H1 (cell line): Measurements from ENCODE around the gene FBN1. TPM values are rescaled to one million over a fixed set of nuclear protein-coding genes. Genes with fewer than 3 reads are reported as not detected.

Experiments
- CTCF ChIA-PET: fragments of 300-600 bp; sonication (Branson Sonifier 250); formaldehyde crosslinking; loops from one replicate; lab custom pipeline; 2021; ENCODE audit not compliant: partially characterized antibody; lab: Charles Lee
- POLR2A ChIA-PET: fragments of 300-600 bp; sonication (Branson Sonifier 250); formaldehyde crosslinking; loops from one replicate; lab custom pipeline; 2021; ENCODE audit warnings: inconsistent platforms; ENCODE audit not compliant: partially characterized antibody; lab: Charles Lee
- DNase-seq, 2 experiments: peaks; one replicate each; pipeline versions ENCODE4 v3.0.0 to v3.0.0-alpha.2; 2010 to 2022; ENCODE audit warnings: low spot score in 2 of 2, low read depth in 1 of 2, mixed read lengths in 1 of 2
- FAIRE-seq: peaks from 2 replicates; lab custom pipeline; 2011; peaks lifted over from hg19 to GRCh38; lab: Jason Lieb, UNC
- H2AFZ ChIP-seq: 2 replicates; pipeline ENCODE4 v1.8.1; 2012; ENCODE audit warnings: low read length, inconsistent platforms
- H2AK5ac ChIP-seq: 2 replicates; pipeline ENCODE4 v1.6.1; 2013; ENCODE audit warnings: low read depth, low read length
- H2BK120ac ChIP-seq: replicated peaks from 2 replicates; pipeline ENCODE3; 2013; ENCODE audit warnings: low read depth, low read length, inconsistent platforms
- H2BK12ac ChIP-seq: 2 replicates; pipeline ENCODE4 v1.6.1; 2013; ENCODE audit warnings: low read depth, low read length
- H2BK15ac ChIP-seq: 2 replicates; pipeline ENCODE4 v1.6.1; 2013; ENCODE audit warnings: low read length
- H2BK20ac ChIP-seq: 2 replicates; pipeline ENCODE4 v1.6.1; 2013; ENCODE audit warnings: low read length
- H2BK5ac ChIP-seq: 2 replicates; pipeline ENCODE4 v1.6.1; 2013; ENCODE audit warnings: low read depth, low read length
- H3K14ac ChIP-seq: 2 replicates; pipeline ENCODE4 v1.6.1; 2013; ENCODE audit warnings: inconsistent platforms; ENCODE audit not compliant: insufficient read length
- H3K18ac ChIP-seq: 2 replicates; pipeline ENCODE4 v1.6.1; 2013; ENCODE audit warnings: low read length; ENCODE audit errors: extremely low read depth
- H3K23ac ChIP-seq: 2 replicates; pipeline ENCODE4 v1.6.1; 2013; ENCODE audit warnings: inconsistent platforms; ENCODE audit not compliant: insufficient read length
- H3K23me2 ChIP-seq: 2 replicates; pipeline ENCODE4 v1.6.1; 2013; ENCODE audit warnings: low read depth, low read length
- H3K27ac ChIP-seq: 2 replicates; pipeline ENCODE4 v1.6.1; 2011; ENCODE audit warnings: low read depth, low read length, inconsistent platforms
- H3K27me3 ChIP-seq, 4 experiments: replicated peaks in 1 of 4; 1 replicate in 1 of 4; 2 replicates in 3 of 4; pipeline versions ENCODE4 v1.6.1 to v1.8.1; 2011 to 2013; ENCODE audit warnings: low read length in 3 of 4, mild to moderate bottlenecking in 3 of 4, inconsistent platforms in 2 of 4, mixed read lengths in 2 of 4, moderate library complexity in 1 of 4; ENCODE audit not compliant: control insufficient read depth in 3 of 4, insufficient read depth in 3 of 4; ENCODE audit errors: extremely low read depth in 1 of 4
- H3K36me3 ChIP-seq, 4 experiments: 2 replicates each; pipeline versions ENCODE4 v1.6.1 to v1.8.1; 2011 to 2013; ENCODE audit warnings: mild to moderate bottlenecking in 4 of 4, low read length in 3 of 4, moderate library complexity in 2 of 4, control low read depth in 1 of 4, inconsistent platforms in 1 of 4; ENCODE audit not compliant: insufficient read depth in 4 of 4, control insufficient read depth in 2 of 4
- H3K4ac ChIP-seq: replicated peaks from 2 replicates; pipeline ENCODE3; 2013; ENCODE audit warnings: low read length, low read depth, mixed read lengths, inconsistent platforms; ENCODE audit not compliant: insufficient read length
- H3K4me1 ChIP-seq, 4 experiments: replicated peaks in 1 of 4; 1 replicate in 1 of 4; 2 replicates in 3 of 4; pipeline versions ENCODE4 v1.6.1 to v1.8.1; 2011 to 2013; ENCODE audit warnings: low read length in 3 of 4, inconsistent platforms in 2 of 4, mixed read lengths in 1 of 4; ENCODE audit not compliant: insufficient read depth in 4 of 4, control insufficient read depth in 3 of 4
- H3K4me2 ChIP-seq, 2 experiments: 2 replicates each; pipeline versions ENCODE4 v1.6.1 to v1.8.1; 2011 to 2013; ENCODE audit warnings: low read depth in 2 of 2, low read length in 2 of 2, control low read depth in 1 of 2, inconsistent platforms in 1 of 2, mild to moderate bottlenecking in 1 of 2; ENCODE audit not compliant: insufficient read depth in 1 of 2
- H3K4me3 ChIP-seq, 4 experiments: fragments of 200-600, 300-600 bp in 1 of 4; sonication (generic), shearing (Covaris generic), sonication (Bioruptor Twin) in 1 of 4; 2 replicates each; pipeline versions ENCODE4 v1.5.1 to v1.8.1; 2011 to 2016; ENCODE audit warnings: low read length in 4 of 4, low read depth in 3 of 4, control low read depth in 2 of 4, inconsistent platforms in 2 of 4, mild to moderate bottlenecking in 2 of 4, mixed read lengths in 1 of 4, moderate library complexity in 1 of 4; ENCODE audit not compliant: insufficient read depth in 2 of 4; ENCODE audit errors: extremely low read depth in 1 of 4
- H3K56ac ChIP-seq: replicated peaks from 2 replicates; pipeline ENCODE3; 2013; ENCODE audit warnings: low read depth, mild to moderate bottlenecking, mixed read lengths, low read length, inconsistent platforms; ENCODE audit not compliant: insufficient read length
- H3K79me1 ChIP-seq: 2 replicates; pipeline ENCODE4 v1.6.1; 2013; ENCODE audit warnings: low read depth, low read length, control low read depth
- H3K79me2 ChIP-seq, 2 experiments: 2 replicates each; pipeline versions ENCODE4 v1.6.1 to v1.8.1; 2012 to 2013; ENCODE audit warnings: low read length in 2 of 2, mild to moderate bottlenecking in 2 of 2, inconsistent platforms in 1 of 2; ENCODE audit not compliant: insufficient read depth in 2 of 2, control insufficient read depth in 1 of 2
- H3K9ac ChIP-seq, 4 experiments: replicated peaks in 1 of 4; 1 replicate in 1 of 4; 2 replicates in 3 of 4; pipeline versions ENCODE4 v1.6.1 to v1.8.1; 2011 to 2013; ENCODE audit warnings: low read depth in 3 of 4, low read length in 3 of 4, control low read depth in 2 of 4, mild to moderate bottlenecking in 2 of 4, moderate library complexity in 2 of 4, inconsistent platforms in 1 of 4; ENCODE audit errors: extremely low read depth in 1 of 4
- H3K9me3 ChIP-seq, 2 experiments: 2 replicates each; pipeline versions ENCODE4 v1.6.1 to v1.8.1; 2012 to 2013; ENCODE audit warnings: mild to moderate bottlenecking in 2 of 2, moderate library complexity in 2 of 2, control low read depth in 1 of 2, inconsistent platforms in 1 of 2, low read depth in 1 of 2, low read length in 1 of 2, mixed read lengths in 1 of 2; ENCODE audit not compliant: insufficient read depth in 2 of 2
- H4K20me1 ChIP-seq, 2 experiments: replicated peaks in 1 of 2; 2 replicates each; pipeline versions ENCODE3 to v1.8.1; 2011 to 2013; ENCODE audit warnings: inconsistent platforms in 2 of 2, low read length in 2 of 2, mild to moderate bottlenecking in 1 of 2; ENCODE audit not compliant: insufficient read depth in 2 of 2, control insufficient read depth in 1 of 2
- H4K5ac ChIP-seq: 2 replicates; pipeline ENCODE4 v1.6.1; 2013; ENCODE audit warnings: low read length, low read depth, mixed read lengths, inconsistent platforms; ENCODE audit not compliant: insufficient read length
- H4K8ac ChIP-seq: 2 replicates; pipeline ENCODE4 v1.8.0; 2013; ENCODE audit warnings: mild to moderate bottlenecking, moderate library complexity, low read length, inconsistent platforms; ENCODE audit not compliant: insufficient read depth; ENCODE audit errors: extremely low read depth
- H4K91ac ChIP-seq: replicated peaks from 2 replicates; pipeline ENCODE3; 2013; ENCODE audit warnings: low read length, mixed read lengths, inconsistent platforms; ENCODE audit not compliant: insufficient read length
- BCL11A ChIP-seq, 2 experiments: IDR thresholded peaks; one replicate each; pipeline ENCODE4 v1.6.1; 2011; ENCODE audit warnings: low read depth in 2 of 2, low read length in 2 of 2, mild to moderate bottlenecking in 2 of 2
- CBX5 ChIP-seq: fragments of 300-800, 300-1000 bp; sonication (generic); IDR thresholded peaks from 2 replicates; pipeline ENCODE4 v1.7.1; 2016; ENCODE audit warnings: antibody characterized with exemption, low read length, low read depth
- CBX8 ChIP-seq: fragments of 300-800, 300-1000 bp; sonication (generic); IDR thresholded peaks from 2 replicates; pipeline ENCODE4 v1.7.1; 2016; ENCODE audit warnings: low read depth, low read length, borderline replicate concordance
- EGR1 ChIP-seq: IDR thresholded peaks from 2 replicates; pipeline ENCODE4 v1.6.1; 2011; ENCODE audit warnings: low read depth, low read length, borderline replicate concordance
- NANOG ChIP-seq: IDR thresholded peaks from 2 replicates; pipeline ENCODE4 v1.6.1; 2011; ENCODE audit warnings: low read length, low read depth, mild to moderate bottlenecking, inconsistent platforms; ENCODE audit not compliant: insufficient read depth, poor library complexity, severe bottlenecking
- NRF1 ChIP-seq: IDR thresholded peaks from 2 replicates; pipeline ENCODE4 v1.6.1; 2011; ENCODE audit warnings: mild to moderate bottlenecking, low read depth, low read length, improper control_type of control experiment
- SAP30 ChIP-seq: fragments of 300-600 bp; sonication (generic); IDR thresholded peaks from 2 replicates; pipeline ENCODE4 v1.7.1; 2012; ENCODE audit warnings: low read length, moderate library complexity, mild to moderate bottlenecking, inconsistent platforms; ENCODE audit not compliant: insufficient read depth, insufficient replicate concordance
- SP2 ChIP-seq: IDR thresholded peaks from 2 replicates; pipeline ENCODE4 v1.6.1; 2012; ENCODE audit warnings: mild to moderate bottlenecking, low read length, inconsistent platforms
- TCF12 ChIP-seq: IDR thresholded peaks from 2 replicates; pipeline ENCODE4 v1.6.1; 2011; ENCODE audit warnings: low read depth, mild to moderate bottlenecking, low read length
- WGBS, 2 experiments: shearing (Covaris generic) in 1 of 2; methylation state at CpG; one replicate each; pipeline versions ENCODE4 v1.1.6 to v1.1.7; 2013 to 2015; ENCODE audit warnings: low lambda C conversion rate in 2 of 2, mixed read lengths in 2 of 2, inconsistent platforms in 1 of 2, low coverage in 1 of 2, missing lambda C conversion rate in 1 of 2; ENCODE audit not compliant: insufficient replicate concordance in 2 of 2, insufficient coverage in 1 of 2, insufficient read length in 1 of 2; ENCODE audit errors: extremely low coverage in 1 of 2, missing lambda C conversion rate in 1 of 2; 5-methylcytosine and 5-hydroxymethylcytosine counted together
- polyA plus RNA-seq, 7 experiments: library from polyadenylated mRNA; depleted of rRNA in 3 of 7; stranded (reverse) in 5 of 7; unstranded in 2 of 7; fragments of >200 nt in 5 of 7; fragments of 200-250 nt in 2 of 7; gene quantifications; 1 replicate in 5 of 7; 2 replicates in 1 of 7; 4 replicates in 1 of 7; pipeline versions ENCODE4 v1.2.1 to v1.2.3, GENCODE V29; 2011 to 2013; ENCODE audit warnings: missing spikeins in 2 of 7, mixed read lengths in 2 of 7
- total RNA-seq: library from RNA; stranded (reverse); fragmentation: NEBNext Ultra II Directional; extraction: Animal tissue kit (Norgen Biotek cat#: 25700); gene quantifications from 2 replicates; pipeline ENCODE4 v1.2.1, GENCODE V29; 2021
- TF ChIP-seq, protein P1 (sequence below): IDR thresholded peaks from 2 replicates; pipeline ENCODE4 v1.6.1; 2012; ENCODE audit warnings: low read length, inconsistent platforms
- TF ChIP-seq, protein P2 (sequence below): IDR thresholded peaks from 2 replicates; pipeline ENCODE4 v1.6.1; 2012; ENCODE audit warnings: inconsistent platforms

Gene FBN1
- total and polyA plus RNA-seq, 2 of the 8 experiments (the other 6 are each of a cell fraction or from before 2014, with no cell fraction given) = 3.0 to 4.0 TPM

DNA sequence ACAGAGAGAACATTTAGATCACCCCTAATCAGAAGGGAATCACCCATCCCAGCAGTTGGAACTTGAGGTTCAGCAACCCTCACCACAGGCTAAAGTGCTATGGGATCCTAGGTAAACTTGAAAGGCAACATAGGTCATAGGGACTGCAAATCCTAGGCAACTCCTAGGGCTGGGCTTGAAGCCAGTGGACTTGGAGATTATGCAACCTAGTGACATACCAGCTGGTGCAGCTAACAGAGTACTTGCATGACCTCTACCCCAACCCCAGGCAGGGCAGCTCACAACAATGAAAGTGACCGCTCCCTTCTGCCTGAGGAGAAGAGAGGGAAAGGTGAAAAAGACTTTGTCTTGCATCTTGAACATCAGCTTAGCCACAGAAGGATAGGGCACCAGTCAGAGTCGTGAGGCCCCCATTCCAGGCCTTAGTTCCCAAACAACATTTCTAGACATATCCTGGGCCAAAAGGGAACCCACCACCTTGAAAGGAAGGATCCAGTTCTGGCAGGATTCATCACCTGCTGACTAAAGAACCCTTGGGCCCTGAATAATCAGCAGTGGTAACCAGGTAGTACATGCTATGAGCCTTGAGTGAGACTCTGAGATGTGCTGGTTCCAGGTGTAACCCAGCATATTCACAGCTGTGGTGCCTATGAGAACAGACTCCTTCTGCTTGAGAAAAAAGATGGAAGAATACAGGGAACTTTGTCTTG, 37.6 kb upstream of the FBN1 start:
- H3K56ac ChIP-seq = no peak overlapping the region
- no peak overlapping the region for H4K8ac ChIP-seq
- FAIRE-seq = no peak
- TF ChIP-seq EGR1 = no peak
- TF ChIP-seq NANOG = no peak
- TF ChIP-seq, protein P1, sequence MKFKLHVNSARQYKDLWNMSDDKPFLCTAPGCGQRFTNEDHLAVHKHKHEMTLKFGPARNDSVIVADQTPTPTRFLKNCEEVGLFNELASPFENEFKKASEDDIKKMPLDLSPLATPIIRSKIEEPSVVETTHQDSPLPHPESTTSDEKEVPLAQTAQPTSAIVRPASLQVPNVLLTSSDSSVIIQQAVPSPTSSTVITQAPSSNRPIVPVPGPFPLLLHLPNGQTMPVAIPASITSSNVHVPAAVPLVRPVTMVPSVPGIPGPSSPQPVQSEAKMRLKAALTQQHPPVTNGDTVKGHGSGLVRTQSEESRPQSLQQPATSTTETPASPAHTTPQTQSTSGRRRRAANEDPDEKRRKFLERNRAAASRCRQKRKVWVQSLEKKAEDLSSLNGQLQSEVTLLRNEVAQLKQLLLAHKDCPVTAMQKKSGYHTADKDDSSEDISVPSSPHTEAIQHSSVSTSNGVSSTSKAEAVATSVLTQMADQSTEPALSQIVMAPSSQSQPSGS = no peak
- no peak for TF ChIP-seq CBX5
- TF ChIP-seq CBX8 = no peak
- no peak for TF ChIP-seq TCF12
- no peak for TF ChIP-seq BCL11A (IDR thresholded peaks at IDR 0.05; ENCODE audit: low read depth in 2 of 2, low read length in 2 of 2)
- TF ChIP-seq NRF1 = no peak
- TF ChIP-seq, protein P2, sequence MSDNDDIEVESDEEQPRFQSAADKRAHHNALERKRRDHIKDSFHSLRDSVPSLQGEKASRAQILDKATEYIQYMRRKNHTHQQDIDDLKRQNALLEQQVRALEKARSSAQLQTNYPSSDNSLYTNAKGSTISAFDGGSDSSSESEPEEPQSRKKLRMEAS = no peak
- TF ChIP-seq SP2 = no peak
- no peak for TF ChIP-seq SAP30

More for the DNA sequence above, 37.6 kb upstream of the FBN1 start:
- no peak for DNase-seq
- no peak overlapping the region for H2BK20ac ChIP-seq
- H3K14ac ChIP-seq = no peak overlapping the region
- H3K4me3 ChIP-seq = no peak overlapping the region
- CTCF ChIA-PET = interaction anchor here (0.6 kb wide), 1 partner anchor 813 kb away, joined by 4 read pairs; no protein-coding TSS in a partner anchor
- H4K5ac ChIP-seq = no peak overlapping the region
- no peaks in the 10 kb centered on the region for H3K23me2 ChIP-seq
- H2BK5ac ChIP-seq = no peak overlapping the region
- no peak overlapping the region for H3K27ac ChIP-seq
- H4K20me1 ChIP-seq = no peaks in the 10 kb centered on the region
- H3K23ac ChIP-seq = no peak overlapping the region
- no peak overlapping the region for H2AFZ ChIP-seq
- no peaks in the 10 kb centered on the region for H3K4me1 ChIP-seq
- H2BK15ac ChIP-seq = no peak overlapping the region
- POLR2A ChIA-PET = no interaction called here
- H3K4ac ChIP-seq = no peak overlapping the region
- no peak overlapping the region for H4K91ac ChIP-seq
- H3K4me2 ChIP-seq = no peak overlapping the region
- H2BK120ac ChIP-seq = no peak overlapping the region
- H3K9ac ChIP-seq = no peak overlapping the region
- no peak overlapping the region for H2AK5ac ChIP-seq
- peaks cover 0 to 1% (median 0%) of the 10 kb centered on the region in 4 experiments; a peak in 1 of 7 replicates for H3K27me3 ChIP-seq
- H3K9me3 ChIP-seq = no peaks in the 10 kb centered on the region
- no peaks in the 10 kb centered on the region for H3K36me3 ChIP-seq
- 89% methylated on average over 2 of the region's 2 CpGs; no CpG with 5 or more reads in 1 of the 2 experiments for WGBS, 2 experiments
- no peak overlapping the region for H2BK12ac ChIP-seq
- no peak overlapping the region for H3K18ac ChIP-seq
- H3K79me1 ChIP-seq = no peaks in the 10 kb centered on the region
- H3K79me2 ChIP-seq = no peaks in the 10 kb centered on the region
